Activated T-cell treated with anti-CD3 and anti-CD28 coated beads for 24 hours (primary cell): ENCODE results near the gene MMP1.

ENCODE experiments used
- DNase-seq: peaks from one replicate; pipeline ENCODE4 v3.0.0-alpha.2; 2020; ENCODE audit warnings: low read depth

The MMP1 gene

GRCh38 chr11:102798012-102798746, at the start of gene MMP1:
TSS of gene MMP1 (minus strand) at chr11:102798160. CDS start at chr11:102798092, 68 bp downstream.
- no peak for DNase-seq

GRCh38 chr11:102846292-102846691, 48.3 kb upstream of the MMP1 start:
- DNase-seq, result no peak

GRCh38 chr11:102843489-102843888, 45.5 kb upstream of the MMP1 start, which contains the start of gene MMP3:
TSS of gene MMP3 (minus strand) at chr11:102843609. CDS start at chr11:102843546, 63 bp downstream.
- DNase-seq, result no peak

- no peak for DNase-seq
Observed at GRCh38 chr11:102842930-102843329, 45.0 kb upstream of the MMP1 start.

- no peak for DNase-seq
Observed at GRCh38 chr11:102840018-102840417, 42.1 kb upstream of the MMP1 start.

- no peak for DNase-seq
Observed at GRCh38 chr11:102837646-102838045, 39.7 kb upstream of the MMP1 start.

- DNase-seq, result no peak
Observed at GRCh38 chr11:102837156-102837555, 39.2 kb upstream of the MMP1 start.

GRCh38 chr11:102836290-102836875, 38.4 kb upstream of the MMP1 start:
- DNase-seq, result no peak

GRCh38 chr11:102833731-102834130, 35.8 kb upstream of the MMP1 start:
- DNase-seq, result no peak

GRCh38 chr11:102832612-102833011, 34.7 kb upstream of the MMP1 start:
- no peak for DNase-seq

- DNase-seq, result no peak
Observed at GRCh38 chr11:102831489-102832440, 33.8 kb upstream of the MMP1 start.

GRCh38 chr11:102831128-102831488, 33.1 kb upstream of the MMP1 start:
- no peak for DNase-seq

- DNase-seq, result no peak
Observed at GRCh38 chr11:102830001-102830727, 32.2 kb upstream of the MMP1 start.

- DNase-seq, result no peak
Observed at GRCh38 chr11:102829316-102830000, 31.5 kb upstream of the MMP1 start.

GRCh38 chr11:102824556-102824955, 26.6 kb upstream of the MMP1 start:
- DNase-seq, result no peak

GRCh38 chr11:102819491-102819890, 21.5 kb upstream of the MMP1 start:
- no peak for DNase-seq

- no peak for DNase-seq
Observed at GRCh38 chr11:102813484-102813883, 15.5 kb upstream of the MMP1 start.

- no peak for DNase-seq
Observed at GRCh38 chr11:102812188-102812587, 14.2 kb upstream of the MMP1 start.

GRCh38 chr11:102810950-102811660, 13.1 kb upstream of the MMP1 start:
- no peak for DNase-seq

GRCh38 chr11:102809971-102810370, 12.0 kb upstream of the MMP1 start:
- DNase-seq, result no peak

- no peak for DNase-seq
Observed at GRCh38 chr11:102807921-102808320, 10.0 kb upstream of the MMP1 start.
